Adrenal gland (tissue), 5 donors: Measurements from ENCODE around the gene KNSTRN.

ENCODE experiments used
- POLR2A ChIP-seq, 2 donors: fragments of 450-650 bp; IDR thresholded peaks; one replicate each; pipeline ENCODE4 v1.6.1; 2017; ENCODE audit warnings: antibody characterized with exemption in 2 of 2, mild to moderate bottlenecking in 2 of 2, moderate library complexity in 1 of 2
- TF ChIP-seq, protein P1 (sequence below), 6 experiments: fragments of 450-650 bp in 4 of 6; fragments of 200-600 bp in 2 of 6; sonication (generic) in 1 of 6; IDR thresholded peaks; 1 replicate in 5 of 6; 2 replicates in 1 of 6; pipeline versions ENCODE4 v1.5.1 to v1.8.0; 2016 to 2021; ENCODE audit warnings: antibody characterized with exemption in 6 of 6, mild to moderate bottlenecking in 2 of 6, moderate library complexity in 1 of 6
- donor health status: DM: no; HTN: no; CAD: no.

DNA sequence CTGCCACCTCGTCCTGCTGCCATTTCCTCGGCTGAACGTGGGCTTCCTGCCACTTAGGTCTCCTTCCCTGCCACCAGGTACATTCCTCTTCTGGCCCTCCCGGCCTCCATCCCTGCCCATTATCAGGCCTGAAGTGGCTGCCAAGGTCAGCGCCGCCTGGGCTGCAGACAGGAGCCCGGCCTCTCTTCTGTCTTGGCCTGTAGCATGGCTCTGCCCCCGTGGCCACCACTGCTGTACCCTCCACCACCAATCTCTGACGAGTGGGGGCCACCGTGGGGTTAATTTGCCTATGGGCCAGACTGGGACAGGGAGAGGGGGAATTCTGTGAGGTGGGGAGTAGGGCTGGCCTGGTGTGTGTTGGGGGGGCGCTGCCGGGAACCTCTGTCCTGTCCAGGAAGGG, 56.2 kb downstream of the KNSTRN start:
- TF ChIP-seq, protein P1, sequence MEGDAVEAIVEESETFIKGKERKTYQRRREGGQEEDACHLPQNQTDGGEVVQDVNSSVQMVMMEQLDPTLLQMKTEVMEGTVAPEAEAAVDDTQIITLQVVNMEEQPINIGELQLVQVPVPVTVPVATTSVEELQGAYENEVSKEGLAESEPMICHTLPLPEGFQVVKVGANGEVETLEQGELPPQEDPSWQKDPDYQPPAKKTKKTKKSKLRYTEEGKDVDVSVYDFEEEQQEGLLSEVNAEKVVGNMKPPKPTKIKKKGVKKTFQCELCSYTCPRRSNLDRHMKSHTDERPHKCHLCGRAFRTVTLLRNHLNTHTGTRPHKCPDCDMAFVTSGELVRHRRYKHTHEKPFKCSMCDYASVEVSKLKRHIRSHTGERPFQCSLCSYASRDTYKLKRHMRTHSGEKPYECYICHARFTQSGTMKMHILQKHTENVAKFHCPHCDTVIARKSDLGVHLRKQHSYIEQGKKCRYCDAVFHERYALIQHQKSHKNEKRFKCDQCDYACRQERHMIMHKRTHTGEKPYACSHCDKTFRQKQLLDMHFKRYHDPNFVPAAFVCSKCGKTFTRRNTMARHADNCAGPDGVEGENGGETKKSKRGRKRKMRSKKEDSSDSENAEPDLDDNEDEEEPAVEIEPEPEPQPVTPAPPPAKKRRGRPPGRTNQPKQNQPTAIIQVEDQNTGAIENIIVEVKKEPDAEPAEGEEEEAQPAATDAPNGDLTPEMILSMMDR (IDR thresholded peaks at IDR 0.05), result no peak
- TF ChIP-seq POLR2A (IDR thresholded peaks at IDR 0.05), result no peak
